ENCODE data around the gene ANKRD31. TPM values are rescaled to one million over a fixed set of nuclear protein-coding genes. Genes with fewer than 3 reads are reported as not detected.
"Not testable (repeated sequence)": the region's sequence is repeated elsewhere in the genome, so short reads cannot be mapped to it uniquely, and the experiment has no call there.

ANKRD31 gene, protein sequence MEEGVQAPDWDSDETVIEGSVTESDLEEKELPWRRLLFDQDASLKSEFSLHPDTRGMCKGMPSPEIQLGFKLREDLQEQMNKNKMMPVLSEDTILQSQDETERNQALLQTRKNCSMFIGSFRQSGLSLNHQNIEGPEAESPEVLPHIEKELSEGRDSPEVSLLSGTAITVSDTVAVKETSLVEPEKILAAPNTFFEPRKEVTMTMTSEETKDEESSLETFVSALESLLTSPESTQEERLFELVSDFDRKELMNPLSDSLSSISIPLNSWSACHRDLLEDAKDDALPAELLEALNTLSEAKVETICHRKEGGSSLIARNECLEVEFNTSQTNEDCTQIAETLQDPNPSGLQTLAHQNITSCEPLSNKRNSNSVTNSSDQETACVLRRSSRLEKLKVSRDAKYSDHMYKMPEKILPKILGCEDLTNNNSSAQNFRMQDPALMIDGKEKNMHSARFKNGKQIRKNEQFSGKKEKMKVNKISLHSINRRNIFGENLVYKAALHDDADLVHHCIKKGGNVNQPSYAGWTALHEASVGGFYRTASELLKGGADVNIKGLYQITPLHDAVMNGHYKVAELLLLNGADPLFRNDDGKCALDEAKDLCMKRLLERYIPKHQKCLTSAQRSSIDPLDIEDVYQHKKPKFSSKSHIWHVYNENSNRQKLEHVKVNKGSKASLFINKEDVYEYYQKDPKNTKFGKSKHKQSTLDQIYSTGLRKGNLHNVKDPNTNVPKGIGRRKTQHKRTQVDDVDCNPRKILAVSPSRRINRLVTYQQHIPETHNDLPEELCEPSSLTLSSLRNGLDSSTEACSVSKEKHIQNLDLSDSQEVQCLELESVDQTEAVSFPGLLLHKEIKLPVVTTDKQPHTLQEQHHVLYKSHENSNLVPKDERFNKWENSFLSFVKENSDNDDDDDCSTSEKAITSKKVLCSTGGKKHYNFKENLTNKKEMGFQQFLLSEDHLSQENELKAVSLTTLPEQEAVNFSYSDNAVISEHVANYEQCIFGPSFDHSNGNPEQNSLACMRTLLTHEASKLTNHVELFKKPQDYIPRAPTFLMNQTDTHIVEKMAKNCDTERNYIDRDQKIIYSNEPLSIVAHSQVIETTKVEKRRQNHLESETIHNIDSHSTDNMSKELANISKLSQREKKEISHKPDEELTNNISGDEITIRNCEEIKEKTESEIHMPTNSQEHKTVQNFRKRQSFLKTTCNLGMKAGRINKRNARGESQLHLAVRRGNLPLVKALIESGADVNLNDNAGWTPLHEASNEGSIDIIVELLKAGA (N-terminal part only)
- total RNA-seq, result not detected in 2 replicates

- peak; percentile 75 to 84 for DNase-seq (ENCODE audit: low read depth in 2 of 2)
Observed at GRCh38 chr5:75236322-75237316, at the start of gene ANKRD31. Gene ANKRD31, minus strand, starts transcription at chr5:75236878. Its CDS starts 192 bp downstream, at chr5:75236686.

DNA sequence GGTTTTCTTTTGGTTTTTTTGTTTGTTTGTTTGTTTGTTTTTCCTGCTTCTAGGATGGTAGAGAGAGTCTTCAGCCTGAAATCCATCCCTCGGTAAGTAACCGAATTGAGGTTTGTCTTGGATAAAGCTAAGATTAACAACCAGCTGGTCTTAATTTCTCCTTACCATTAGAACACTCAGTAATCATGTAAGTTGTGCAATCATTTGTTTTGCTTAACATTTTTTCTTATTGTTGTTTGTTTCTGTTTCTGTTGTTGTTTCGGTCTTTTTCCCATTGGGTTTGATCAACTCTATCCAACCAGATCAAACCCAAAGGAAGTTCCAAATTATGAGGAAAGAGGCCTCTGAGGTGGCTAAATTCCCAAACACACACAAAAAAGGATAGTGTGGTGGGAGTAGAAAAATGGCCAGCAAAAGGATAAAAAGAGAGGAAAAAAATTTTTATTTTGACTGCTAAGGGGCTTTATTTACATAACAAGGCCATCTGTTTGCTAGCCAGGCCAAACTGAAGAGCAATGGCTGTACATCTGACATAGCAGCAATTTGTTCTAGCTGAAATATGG is 49.6 kb upstream of the ANKRD31 start:
- DNase-seq (ENCODE audit: low read depth in 2 of 2), result no peak

- no peak for DNase-seq (ENCODE audit: low read depth in 2 of 2)
Observed at GRCh38 chr5:75282581-75282980, 45.9 kb upstream of the ANKRD31 start.

- no peak for DNase-seq (ENCODE audit: low read depth in 2 of 2)
Observed at GRCh38 chr5:75281716-75282465, 45.2 kb upstream of the ANKRD31 start.

DNA sequence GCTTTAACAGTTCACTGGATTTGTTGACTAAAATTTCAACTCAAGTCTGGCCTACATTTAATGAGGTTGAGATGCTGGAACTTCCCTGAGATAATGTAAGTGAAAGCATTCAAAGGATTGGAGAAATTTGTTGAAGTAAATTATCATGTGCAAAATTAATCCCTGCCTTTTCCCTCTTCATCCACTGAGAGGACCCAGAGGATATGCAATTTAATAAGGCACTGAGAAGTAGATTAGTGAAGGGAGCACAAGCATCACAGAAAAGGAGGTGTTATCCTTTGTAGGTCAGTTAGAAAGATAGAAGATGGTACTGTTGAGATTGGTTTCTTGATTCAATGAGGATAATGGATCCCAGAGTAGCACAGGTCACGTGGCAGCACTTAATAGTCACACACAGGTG is 42.6 kb upstream of the ANKRD31 start:
- DNase-seq (ENCODE audit: low read depth in 2 of 2), result no peak

DNA sequence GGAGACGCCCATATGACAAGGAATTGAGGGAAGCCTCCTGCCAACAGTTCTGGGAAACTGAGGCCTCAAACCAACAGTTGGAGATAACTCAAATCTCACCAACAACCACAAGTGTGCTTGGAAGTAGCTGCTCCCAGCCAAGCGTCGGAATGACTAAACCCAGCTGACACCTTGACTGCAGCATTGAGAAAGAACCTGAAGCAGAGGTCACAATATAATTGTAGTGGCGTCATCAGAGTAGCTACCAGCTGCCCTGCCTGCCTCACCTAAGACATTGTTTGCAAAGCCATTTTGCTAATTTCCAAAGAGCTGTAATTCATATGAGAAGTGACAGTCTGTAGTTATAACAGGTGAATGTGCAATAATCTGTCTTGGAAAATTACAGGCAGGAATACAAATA is 40.8 kb upstream of the ANKRD31 start:
- no peak for DNase-seq (ENCODE audit: low read depth in 2 of 2)

DNA sequence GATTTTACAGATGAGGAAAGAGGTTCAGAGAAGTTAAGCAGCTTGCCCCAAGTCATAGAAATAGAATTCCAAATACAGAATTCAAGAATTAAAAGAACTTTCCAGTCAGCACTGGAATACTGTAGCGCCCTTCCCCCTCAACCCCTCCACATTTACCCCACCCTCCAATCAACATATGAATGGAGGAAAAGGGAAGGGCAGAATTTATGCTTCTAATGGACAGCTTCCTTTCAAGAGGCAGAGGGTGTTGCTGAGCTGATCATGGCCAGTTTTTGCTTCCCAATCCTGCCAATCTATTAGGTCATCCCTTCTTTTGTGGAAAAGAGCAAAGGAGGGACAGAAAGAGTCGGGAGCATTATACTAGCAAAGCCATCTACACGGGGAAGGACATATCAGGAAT is 39.1 kb upstream of the ANKRD31 start:
- DNase-seq (ENCODE audit: low read depth in 2 of 2), result no peak

DNA sequence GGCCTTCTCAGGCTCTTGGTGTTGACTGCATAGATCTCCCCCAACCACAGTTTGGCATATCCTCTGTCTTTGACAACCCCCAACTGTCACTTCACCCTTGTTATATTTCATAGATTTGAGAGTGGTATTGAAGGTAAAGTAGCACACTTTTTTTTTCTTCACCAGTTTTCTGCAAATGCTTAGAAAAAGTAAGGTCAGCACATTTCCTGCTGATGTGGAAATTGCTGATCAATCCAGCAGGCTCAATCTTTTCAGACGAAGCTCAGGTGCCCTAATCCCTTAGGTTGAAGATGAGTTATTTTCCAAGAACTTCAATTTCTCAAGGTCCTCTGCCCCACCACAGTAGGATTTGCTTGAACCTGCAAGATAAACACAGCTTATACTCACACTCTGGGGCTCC is 38.5 kb upstream of the ANKRD31 start:
- no peak for DNase-seq (ENCODE audit: low read depth in 2 of 2)

DNA sequence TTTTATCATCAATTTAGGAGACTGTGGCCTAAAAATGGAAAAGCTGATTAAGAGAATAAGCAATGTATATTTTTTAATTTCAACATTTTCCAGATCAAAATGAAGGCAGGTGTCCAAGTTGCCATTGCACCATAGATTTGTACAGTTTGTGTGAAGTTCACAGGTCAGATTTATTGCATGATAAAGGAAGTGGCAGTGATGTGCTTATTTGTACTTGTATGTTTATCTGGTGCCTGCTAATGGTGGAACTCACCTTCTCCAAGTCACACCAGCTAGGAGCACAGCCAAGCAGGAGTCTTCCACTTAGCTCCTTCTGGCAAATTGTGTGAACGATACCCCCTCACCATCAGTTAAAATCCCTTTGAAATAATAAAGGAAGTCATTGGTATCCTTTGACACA is 37.8 kb upstream of the ANKRD31 start:
- no peak for DNase-seq (ENCODE audit: low read depth in 2 of 2)

DNA sequence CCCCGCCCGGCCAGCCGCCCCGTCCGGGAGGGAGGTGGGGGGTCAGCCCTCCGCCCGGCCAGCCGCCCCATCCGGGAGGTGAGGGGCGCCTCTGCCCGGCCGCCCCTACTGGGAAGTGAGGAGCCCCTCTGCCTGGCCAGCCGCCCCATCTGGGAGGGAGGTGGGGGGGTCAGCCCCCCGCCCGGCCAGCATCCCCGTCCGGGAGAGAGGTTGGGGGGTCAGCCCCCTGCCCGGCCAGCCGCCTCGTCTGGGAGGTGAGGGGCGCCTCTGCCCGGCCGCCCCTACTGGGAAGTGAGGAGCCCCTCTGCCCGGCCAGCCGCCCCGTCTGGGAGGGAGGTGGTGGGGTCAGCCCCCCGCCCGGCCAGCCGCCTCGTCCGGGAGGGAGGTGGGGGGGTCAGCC is 33.9 kb upstream of the ANKRD31 start:
- not testable (repeated sequence) for DNase-seq (ENCODE audit: low read depth in 2 of 2)

GRCh38 chr5:75265731-75266130 is 29.1 kb upstream of the ANKRD31 start:
- DNase-seq (ENCODE audit: low read depth in 2 of 2), result peak; percentile 37 to 41

- DNase-seq (ENCODE audit: low read depth in 2 of 2), result no peak
Observed at GRCh38 chr5:75262271-75262670, 25.6 kb upstream of the ANKRD31 start.

- DNase-seq (ENCODE audit: low read depth in 2 of 2), result no peak
Observed at GRCh38 chr5:75260708-75261107, 24.0 kb upstream of the ANKRD31 start.

- DNase-seq (ENCODE audit: low read depth in 2 of 2), result not testable (repeated sequence)
Observed at GRCh38 chr5:75250452-75250851, 13.8 kb upstream of the ANKRD31 start.

GRCh38 chr5:75245023-75245422 is 8.3 kb upstream of the ANKRD31 start:
- no peak for DNase-seq (ENCODE audit: low read depth in 2 of 2)

- DNase-seq (ENCODE audit: low read depth in 2 of 2), result no peak
Observed at GRCh38 chr5:75243510-75243909, 6.8 kb upstream of the ANKRD31 start.

DNA sequence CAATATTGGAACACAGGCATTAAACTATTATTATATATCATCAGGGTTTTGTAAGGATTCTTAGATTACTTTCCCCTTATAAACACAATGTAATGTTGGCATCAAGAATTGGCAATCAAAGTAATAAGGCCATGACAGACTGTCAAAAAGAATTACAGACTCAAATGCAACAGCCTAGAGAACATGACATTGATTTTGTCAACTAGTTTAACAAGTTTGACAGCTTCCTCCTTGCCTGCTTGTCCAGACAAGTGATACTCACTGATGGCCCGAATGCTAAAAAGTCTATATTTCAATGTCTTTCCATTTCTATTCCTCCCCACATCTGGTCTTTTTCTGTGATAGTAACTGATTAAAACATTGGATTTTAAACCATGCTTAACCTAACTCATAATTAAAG is 6.4 kb upstream of the ANKRD31 start:
- no peak for DNase-seq (ENCODE audit: low read depth in 2 of 2)

DNA sequence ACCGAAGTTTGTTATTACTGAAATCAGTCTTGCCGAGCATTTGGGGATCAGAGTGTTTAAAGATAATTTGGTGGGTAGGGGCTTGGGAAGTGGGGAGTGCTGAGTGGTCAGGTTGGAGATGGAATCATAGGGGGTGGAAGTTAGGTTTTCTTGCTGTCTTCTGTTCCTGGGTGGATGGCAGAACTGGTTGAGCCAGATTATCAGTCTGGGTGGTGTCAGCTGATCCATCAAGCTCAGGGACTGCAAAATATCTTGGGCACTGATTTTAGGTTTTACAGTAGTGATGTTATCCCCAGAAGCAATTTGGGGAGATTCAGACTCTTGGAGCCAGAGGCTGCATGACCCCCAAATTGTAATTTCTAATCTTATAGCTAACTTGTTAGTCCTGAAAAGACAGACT is 5.4 kb upstream of the ANKRD31 start:
- no peak for DNase-seq (ENCODE audit: low read depth in 2 of 2)

DNA sequence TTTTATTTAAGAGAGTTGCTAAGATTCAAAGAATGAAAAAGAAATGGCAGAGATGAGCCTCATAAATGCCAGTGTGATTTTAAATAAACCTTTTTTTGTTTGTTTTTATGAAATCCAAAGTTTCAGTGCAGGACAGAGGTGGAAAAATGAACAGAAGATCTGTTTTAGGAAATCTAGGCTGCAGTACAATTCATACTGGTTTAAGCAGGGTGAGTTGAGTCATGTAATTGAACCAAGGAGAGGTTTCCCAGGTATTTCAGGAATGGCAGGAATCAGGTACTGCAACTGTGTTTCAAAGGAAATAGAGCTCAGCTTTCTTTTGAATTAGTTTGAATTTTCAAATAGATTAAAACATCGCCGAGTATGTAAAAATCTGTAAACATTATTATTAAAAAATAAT is 3.0 kb upstream of the ANKRD31 start:
- no peak for DNase-seq (ENCODE audit: low read depth in 2 of 2)

Data from lung microvascular endothelial cell (primary cell).